GM21529 (cell line): ENCODE data around the gene ATP8A2.
"Not testable (repeated sequence)": the region's sequence is repeated elsewhere in the genome, so short reads cannot be mapped to it uniquely, and the experiment has no call there.

ENCODE experiments used
- ATAC-seq: cut with Tn5 transposase; IDR thresholded peaks from one replicate; pipeline ENCODE4 v1.9.1; 2021; ENCODE audit not compliant: unreplicated experiment

ATP8A2 gene

DNA sequence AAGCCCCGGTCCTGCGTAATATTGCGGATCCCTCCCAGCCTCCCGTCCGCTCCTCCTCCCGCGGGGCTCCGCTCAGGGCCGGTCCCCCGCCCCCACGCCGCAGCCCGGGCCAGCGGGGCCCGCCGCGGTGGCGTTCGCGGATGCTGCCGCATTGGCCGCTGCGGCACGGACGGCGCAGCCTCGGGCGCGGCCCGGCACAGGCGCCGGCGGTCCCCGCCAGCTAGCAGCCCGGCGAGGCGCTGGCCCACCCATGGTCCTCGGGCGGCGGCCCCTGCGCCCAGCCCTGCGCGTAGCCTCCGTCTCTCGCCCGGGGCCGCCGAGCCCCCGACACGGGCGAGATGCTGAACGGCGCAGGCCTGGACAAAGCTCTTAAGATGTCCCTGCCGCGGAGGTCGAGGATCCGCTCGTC, at the start of gene ATP8A2:
Gene ATP8A2, plus strand, starts transcription at position 100 of the 409 bp plus-strand sequence. Its CDS starts 239 bp downstream, at position 339.
- no peak for ATAC-seq

DNA sequence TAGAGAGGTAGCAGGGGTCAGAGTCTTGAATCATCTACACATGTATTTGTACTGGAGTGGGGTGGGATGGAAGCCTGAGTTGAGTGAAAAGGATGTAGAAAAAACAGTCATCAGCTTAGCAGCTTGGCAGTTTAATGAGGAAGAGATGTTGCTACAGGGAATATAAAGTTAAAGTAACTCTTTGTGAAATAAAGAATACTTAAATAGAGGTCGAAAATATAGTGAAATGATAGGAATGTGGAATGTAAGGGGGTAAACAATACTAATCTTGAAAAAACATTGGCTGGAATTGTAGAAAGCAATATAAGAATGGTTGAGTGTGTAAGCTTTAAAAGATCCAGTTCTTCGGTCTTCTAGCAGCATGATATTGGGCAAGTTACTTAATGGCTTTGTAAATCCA, 47.7 kb upstream of the ATP8A2 start:
- no peak for ATAC-seq

DNA sequence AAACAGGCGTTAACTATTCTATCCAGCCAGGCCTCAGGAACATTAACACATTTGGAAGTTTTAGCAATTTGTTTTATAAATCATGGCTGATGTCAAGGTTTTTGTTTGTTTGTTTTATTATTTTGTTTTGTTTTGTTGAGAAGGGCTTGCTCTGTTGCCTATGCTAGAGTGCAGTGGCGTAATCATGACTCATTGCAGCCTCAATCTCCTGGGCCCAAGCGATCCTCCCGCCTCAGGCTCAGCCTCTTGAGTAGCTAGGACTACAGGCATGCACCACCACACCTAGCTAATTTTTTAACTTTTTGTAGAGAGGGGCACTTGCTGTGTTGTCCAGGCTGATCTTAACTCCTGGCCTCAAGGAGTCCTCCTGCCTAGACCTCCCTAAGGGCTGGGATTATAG, 42.1 kb upstream of the ATP8A2 start:
- ATAC-seq = no peak

DNA sequence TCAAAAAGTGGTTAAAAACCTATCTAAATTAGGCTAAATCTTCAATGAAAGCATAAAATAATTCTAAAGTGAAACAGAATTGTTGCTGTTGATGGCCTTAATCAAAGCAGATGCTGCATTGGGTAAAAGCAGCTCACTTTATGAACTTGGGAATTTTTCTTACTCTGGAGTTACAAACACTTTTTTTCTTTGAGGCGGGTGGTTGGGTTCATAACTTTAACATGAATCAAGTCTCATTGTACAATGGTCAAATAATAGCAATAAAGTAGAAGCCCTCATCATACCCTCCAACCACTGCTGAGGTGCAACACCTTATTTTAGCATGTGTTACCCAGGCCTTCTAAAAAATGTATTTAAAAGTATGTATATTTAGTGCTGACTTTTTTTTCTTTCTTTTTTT, 41.2 kb upstream of the ATP8A2 start:
- no peak for ATAC-seq

DNA sequence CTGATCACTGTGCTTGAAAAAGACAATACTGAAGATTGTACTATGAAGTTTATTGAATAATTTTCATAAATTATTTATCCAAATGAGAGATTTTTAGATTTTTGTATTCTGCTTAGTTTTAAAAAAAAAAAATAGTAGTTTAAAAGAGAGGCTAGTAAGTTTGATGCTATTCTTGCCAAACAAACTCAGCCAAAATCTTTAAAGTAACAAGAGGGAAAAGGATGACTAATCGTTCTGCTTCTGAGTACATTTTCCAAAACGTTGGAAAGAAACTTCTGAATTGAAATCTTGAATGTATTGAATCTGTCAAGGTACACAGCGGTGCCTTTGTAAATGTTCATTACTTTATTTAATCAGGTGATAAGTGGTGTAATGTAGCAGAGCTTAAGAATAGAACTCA, 35.9 kb upstream of the ATP8A2 start:
- ATAC-seq = no peak

DNA sequence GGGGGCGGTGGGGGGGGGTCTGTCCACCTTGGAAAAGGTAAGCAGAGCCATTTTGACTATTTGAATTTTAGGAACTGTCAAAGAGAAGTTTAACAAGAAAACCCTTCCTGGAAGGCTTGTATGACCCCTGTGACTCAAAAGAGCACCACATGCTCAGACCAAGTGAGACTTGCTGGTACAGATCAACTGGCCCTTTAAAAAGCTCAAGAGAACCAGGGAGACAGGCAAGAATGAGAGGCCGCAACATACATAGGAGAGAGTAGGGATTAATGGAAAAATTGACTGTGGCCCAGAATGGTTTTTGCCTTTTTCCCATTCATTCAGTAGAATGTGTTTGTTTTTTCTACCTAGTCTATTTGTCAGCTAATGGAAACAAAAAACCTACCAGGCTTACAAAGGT, 26.2 kb upstream of the ATP8A2 start:
- no peak for ATAC-seq

DNA sequence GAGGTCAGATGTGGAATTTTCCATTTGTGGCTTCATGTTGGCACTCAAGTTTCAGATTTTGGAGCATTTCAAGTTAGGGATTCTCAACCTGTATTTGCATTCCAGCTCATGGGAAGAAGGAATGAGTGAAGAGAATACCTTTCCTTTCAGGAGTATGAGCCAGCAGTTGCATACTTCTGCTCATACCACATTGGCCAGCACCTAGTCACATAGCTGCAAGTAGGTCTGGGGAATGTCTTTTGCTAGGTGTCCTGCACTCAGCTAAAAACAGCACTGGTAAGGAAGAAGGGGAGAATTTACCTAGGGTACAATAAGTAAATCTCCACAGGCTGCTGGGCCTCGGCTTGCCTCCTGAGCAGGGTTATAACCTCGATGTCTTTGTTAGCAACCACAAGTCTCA, 24.6 kb upstream of the ATP8A2 start:
- no peak for ATAC-seq

DNA sequence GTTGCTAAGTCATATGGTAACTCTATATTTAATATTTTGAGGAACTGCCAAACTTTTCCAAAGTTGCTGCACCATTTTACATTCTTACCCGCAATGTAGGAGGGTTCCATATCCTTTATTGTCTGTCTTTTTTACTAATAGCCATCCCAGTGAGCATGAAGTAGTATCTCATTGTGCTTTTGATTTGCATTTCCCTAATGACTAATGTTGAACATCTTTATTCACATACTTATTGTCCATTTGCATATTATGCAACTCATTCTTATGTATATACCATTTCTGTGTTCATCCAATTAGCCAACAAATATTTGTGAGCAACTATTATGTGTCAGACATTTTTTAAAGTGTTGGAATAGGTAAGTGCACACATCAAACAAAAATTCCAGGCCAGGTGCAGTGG, 20.4 kb upstream of the ATP8A2 start:
- no peak for ATAC-seq

DNA sequence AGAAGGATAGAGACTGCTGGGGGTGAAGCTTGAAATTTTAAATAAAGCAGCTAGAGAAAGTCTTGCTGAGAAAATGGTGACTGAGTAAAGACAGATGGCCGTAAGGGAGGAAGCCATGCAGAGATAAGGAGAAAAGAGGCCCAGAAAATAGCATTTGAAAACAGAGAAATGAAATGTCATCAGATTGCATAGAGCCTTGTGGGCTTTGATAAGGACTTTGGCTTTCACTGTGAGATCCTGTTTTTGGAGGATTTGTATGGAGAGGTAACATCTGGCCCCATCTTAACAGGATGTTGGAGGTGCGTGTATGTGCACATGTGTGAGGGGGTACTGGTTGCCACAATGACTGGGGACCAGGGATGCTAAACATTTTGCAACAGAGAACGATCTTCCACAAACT, 19.5 kb upstream of the ATP8A2 start:
- ATAC-seq = no peak

DNA sequence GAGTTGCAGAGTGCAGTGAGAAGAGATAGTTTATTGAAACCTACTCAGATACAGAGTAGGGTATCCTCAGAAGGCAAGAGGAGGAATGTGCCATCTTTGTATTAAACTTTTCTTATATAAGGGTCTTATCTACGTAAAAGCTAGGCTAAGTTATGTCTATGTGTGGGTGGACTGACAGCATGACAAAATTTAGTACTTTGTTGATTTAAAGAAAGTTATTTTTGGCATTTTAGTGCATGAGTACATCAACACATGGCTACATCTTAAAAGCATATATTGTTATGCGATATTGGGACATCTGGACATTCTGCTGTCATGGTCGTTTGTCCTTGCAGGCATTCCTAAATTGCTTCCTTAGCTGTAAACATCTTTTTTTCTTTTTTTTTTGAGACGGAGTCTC, 19.0 kb upstream of the ATP8A2 start:
- no peak for ATAC-seq

DNA sequence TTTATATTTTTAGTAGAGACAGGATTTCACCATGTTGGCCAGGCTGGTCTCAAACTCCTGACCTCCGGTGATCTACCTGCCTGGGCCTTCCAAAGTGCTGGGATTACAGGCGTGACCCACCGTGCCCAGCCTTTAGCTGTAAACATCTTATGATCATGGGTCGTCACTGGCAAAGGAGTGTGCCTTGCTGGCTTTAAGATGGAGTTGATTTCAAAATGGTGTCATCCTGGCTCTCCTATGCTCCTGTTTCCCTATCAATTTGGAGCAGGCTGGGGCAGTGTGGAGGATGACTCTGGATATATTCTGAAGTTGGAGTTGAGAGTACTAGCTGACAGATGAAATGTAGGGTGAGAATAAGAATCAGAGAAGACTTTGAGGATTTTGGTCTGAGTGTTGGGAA, 18.4 kb upstream of the ATP8A2 start:
- ATAC-seq = no peak

DNA sequence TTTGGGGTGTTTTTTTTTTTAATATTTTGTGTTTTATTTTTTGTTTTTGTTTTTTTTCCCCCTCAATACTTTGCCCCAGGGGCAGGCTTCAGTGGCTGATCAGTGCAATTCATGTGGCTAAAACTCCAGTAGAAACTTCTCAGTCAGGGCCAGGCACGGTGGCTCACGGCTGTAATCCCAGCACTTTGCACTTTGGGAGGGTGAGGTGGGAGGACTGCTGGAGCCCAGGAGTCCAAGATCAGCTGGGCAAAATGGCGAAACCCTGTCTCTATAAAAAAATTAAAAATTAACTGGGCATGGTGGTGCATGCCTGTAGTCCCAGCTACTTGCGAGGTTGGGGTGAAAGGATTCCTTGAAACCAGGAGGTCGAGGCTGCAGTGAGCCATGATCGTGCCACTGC, 17.4 kb upstream of the ATP8A2 start:
- ATAC-seq = no peak

DNA sequence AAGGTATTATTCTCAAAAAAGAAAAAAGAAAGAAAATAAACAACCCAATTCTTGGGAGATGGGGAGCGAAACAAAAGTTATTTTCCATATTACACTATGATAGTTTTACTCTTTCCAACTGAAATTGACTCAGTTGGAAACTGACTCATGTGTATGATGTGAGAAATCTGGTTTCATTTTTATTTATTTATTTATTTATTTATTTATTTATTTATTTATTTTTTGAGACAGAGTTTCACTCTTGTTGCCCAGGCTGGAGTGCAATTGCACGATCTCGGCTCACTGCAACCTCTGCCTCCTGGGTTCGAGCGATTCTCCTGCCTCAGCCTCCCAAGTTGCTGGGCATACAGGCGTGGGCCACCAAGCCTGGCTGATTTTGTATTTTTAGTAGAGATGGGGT, 11.3 kb upstream of the ATP8A2 start:
- not testable (repeated sequence) for ATAC-seq

DNA sequence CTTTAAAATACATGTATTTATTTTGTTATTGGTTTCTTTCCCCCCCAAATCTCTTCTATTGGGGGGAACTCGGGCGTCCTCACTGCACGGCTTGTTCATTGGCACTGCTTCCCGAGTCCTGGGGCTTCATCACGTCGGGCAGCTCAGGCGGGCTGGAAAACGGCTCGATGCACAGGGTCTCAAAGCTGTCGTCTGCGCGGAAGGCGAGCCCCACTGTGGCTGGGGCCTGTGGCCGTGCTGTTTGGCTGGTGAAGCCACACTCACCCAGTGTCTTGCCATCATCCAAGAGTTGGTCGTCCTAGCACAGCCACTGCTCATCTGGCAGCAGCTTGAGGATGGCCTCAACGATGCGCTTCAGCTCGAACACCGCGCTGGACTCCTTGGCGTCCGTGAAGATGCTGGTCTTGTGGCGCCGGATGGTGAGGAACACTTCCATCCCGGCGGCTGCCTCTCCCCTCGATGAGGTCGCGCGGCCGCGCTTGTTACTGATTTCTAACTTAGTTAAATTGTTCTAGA, 6.0 kb upstream of the ATP8A2 start:
- no peak for ATAC-seq

DNA sequence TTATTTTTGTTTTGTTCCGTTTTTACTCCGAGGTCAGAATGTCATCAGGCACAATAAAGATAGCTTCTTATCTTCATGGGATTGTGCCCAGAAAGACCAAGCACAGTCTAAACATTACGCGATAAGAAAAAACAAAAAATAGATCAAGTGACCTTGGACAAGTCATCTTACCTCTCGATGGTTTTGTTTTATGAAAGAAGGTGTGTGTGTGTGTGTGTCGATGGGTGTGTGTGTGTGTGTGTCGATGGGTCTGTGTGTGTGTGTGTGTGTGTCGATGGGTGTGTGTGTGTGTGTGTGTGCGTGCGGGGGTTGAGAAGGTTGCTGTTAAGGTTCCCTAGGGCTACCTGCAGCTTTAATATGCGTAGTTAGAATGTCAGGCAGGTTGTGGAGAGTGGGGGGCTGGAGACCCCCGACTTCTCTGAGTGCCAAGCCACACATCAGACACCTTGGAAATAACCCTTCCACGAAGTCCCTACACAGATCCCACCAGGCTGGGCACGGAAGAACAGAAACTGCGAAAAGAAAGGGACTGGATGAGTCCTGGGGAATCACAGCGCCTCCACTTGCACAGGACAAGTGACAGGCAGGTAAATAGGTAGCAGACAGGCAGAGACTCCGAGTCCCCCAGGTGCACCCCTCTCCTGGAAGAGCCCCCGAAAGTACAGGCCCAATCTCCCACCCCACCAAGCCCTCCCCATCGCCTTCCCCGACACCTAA, 458 bp upstream of the ATP8A2 start:
- no peak for ATAC-seq

DNA sequence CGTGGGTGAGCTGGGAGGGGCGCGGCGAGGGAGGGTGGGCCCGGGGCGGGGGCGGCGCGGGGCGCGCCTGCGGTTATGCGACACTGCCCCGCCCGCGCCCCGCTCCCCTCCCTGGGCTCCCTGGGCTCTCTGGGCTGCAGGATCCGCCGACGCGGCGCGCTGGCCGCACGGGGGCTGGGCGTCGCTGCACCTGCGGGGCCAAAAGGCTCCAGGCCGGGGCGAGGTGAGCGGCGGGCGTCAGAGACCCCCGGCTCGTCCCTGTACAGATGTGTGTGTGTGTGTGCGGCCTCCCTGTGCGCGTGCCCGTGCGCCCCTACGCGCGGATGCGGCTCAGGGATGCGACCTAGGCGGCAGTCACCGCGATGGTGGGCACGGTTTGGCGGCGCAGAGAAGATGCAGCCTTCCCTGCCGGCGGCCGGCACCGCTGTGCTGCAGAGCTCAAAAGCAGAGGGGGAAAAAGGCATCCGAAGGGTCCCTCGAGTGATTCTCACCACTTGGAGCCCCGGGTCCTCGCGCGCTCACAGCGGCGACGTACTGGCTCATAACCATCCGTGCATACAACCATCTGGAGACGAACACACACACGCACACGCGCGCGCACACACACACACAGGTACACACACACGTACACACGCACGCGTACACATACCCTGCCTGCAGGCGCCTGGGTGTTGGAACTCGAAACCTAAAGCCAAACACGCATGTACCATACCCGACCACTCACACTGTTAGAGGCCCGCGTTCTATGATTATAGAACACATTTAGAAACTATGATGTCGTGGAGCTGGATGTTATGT, 709 bp downstream of the ATP8A2 start:
- no peak for ATAC-seq

DNA sequence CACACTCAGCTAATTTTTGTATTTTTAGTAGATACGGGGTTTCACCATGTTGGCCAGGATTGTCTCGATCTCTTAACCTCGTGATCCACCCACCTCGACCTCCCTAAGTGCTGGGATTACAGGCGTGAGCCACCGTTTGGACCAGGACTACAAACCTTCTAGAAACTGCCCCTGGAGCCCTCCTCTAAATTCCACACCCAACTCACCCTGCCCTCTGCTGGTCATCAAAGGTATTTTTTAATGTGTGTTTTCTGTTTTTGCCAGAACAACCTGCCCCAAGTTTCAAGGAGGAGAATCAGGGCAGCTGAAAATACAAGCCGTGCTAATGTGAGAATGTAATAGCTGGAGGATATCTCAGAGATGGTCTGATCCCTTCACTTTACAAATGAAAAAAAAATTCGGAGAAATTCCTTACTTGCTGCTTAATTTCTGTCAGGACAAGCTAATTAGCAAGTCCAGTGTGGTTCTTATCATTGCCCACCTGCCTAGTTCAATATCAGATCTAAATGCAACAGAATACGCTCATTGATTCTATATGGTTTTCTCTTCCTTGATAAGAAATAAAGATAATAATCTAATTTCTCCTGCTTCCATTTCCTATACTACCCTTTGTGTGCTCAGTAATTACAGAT, 4.1 kb downstream of the ATP8A2 start:
- ATAC-seq = no peak

DNA sequence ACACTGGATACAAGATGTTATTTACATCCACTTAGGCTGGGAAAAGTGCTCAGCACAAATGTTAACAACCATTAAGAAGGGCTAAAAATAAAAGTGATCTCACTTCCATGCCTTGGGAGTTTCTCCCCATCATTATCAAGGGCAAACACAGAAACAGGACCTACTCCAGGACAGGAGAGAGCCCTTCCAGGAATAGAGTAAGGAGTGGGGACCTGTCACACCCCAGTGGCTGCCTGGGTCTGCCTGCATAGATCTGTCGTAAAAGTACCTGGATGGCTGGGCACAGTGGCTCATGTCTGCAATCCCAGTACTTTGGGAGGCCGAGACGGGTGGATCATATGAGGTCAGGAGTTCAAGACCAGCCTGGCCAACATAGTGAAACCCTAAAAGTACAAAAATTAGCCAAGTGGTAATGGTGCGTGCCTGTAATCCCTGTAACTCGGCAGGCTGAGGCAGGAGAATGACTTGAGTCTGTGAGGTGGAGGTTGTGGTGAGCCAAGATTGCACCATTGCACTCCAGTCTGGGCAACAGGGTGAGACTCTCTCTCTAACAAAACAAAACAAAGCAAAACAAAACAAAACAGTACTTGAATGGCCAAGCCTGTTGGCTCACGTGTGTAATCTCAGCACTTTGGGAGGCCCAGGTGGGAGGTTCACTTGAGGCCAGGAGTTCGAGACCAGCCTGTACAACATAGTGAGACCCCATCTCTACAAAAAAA, 5.6 kb downstream of the ATP8A2 start:
- ATAC-seq = no peak

DNA sequence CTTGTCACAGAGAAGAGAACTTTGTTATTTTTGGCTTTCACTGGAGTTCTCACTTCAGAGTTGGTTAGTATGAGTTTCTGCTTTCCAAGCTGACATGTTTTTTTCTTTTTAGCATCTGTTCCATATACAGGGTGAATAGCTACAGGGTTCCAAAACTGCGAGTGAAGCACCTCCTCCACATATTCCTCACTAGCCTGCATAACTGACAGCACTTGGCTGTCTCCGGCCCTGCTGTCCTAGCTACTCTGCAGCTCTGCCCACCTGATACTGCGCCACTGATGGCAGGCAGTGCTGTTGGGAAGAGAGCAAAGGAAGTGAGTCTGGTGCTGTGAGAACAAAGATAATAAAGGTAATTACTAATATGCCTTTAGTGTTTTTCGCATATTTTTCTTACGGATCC, 6.8 kb downstream of the ATP8A2 start:
- no peak for ATAC-seq

DNA sequence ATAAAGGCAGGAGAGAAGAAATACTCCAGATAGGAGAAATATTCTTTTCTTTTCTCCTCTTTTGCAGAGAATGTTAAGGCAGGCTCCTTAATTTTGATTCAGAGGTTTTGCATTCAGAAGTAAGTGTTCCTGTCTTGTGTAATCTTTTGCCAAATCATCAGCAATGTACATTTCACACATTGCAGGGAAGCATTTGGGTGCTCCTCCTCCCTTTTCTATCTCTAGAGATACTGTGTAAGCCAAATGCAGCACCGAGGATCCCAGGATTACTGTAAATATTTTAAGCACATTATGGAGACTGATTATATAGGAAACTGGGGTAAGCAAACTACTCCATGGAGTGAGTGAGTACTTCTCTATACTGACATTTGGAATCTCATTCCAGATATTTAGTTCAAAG, 7.2 kb downstream of the ATP8A2 start:
- ATAC-seq = no peak

DNA sequence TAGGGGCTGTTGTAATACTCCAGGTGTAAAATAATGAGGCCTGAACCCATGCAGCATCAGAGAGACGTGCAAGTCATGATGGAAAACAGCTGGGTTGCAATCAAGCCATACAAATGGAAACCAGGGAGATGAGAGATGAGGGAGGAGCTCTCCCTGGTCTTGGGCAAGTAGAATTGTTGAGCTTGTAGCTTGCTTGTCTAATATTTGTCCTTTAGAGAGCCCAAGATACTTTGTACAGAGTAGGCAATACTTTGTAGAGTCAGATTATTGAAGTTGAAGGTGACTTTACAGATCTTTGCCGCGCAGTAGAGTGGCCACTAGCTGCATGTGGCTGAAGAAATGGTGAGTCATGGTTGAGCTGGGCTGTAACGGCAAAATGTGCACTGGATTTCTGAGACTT, 8.3 kb downstream of the ATP8A2 start:
- ATAC-seq = no peak
